EL (cell line): Measurements from ENCODE around the gene PTRHD1.
A peak's percentile ranks its signal among the peaks of the same experiment; 100 is the strongest.

Experiments used
- DNase-seq: peaks from one replicate; pipeline ENCODE4 v3.0.0-alpha.2; 2016

The PTRHD1 gene, protein sequence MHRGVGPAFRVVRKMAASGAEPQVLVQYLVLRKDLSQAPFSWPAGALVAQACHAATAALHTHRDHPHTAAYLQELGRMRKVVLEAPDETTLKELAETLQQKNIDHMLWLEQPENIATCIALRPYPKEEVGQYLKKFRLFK

GRCh38 chr2:24792874-24793760, at the start of gene PTRHD1, which contains the start of gene CENPO:
Gene PTRHD1 (minus strand): TSS chr2:24793391. CDS start chr2:24793377, 14 bp downstream.
Gene CENPO (plus strand): TSS chr2:24793425. CDS start chr2:24793920, 495 bp downstream.
- DNase-seq, result peak; percentile 97

DNA sequence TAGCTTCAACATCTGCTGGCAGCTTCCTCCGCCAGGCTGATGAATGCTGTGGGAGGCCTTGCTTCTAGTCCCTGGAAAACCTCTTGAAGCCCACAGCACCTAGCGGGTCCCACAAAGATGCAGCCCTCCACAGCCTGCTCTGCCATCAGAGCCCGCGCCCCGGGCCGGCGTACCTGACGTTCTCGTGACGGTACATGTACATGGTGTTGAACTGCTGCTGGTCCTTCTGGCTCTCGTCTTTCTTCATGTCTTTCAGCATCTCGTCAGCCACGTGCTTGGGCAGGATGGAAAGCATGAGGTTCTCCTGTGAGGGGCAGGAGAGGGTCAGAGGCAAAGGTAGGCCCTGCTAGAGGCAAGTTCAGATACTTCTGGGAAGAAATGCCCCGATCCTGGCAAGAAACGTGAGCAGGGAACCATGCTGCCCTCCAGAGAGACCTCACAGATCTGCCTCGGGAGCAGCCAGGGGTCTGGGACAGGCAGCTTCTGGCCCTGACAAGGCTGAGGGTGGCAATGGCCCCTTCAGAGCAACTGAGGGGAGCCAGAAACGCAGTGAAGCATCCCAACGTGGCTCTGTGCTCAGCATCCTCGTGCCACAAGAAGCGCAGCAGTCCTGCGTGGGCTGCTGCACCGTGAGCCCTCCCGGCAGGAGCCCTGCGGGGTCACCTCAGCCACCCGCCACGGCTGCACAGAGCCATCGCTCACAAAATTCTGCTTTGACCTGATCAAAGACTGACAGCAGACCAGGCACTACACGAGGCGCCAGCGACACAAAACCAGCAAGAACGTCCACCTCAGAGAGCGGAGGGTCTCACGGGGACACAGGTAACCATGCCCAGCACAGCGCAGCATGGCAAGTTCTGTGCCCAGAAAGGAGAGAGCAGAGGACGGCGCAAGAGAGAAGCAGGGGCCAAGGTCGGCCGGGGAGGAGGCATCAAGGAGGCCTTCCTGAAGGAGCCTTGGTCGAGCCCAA, 49.2 kb upstream of the PTRHD1 start:
- DNase-seq, result no peak

DNA sequence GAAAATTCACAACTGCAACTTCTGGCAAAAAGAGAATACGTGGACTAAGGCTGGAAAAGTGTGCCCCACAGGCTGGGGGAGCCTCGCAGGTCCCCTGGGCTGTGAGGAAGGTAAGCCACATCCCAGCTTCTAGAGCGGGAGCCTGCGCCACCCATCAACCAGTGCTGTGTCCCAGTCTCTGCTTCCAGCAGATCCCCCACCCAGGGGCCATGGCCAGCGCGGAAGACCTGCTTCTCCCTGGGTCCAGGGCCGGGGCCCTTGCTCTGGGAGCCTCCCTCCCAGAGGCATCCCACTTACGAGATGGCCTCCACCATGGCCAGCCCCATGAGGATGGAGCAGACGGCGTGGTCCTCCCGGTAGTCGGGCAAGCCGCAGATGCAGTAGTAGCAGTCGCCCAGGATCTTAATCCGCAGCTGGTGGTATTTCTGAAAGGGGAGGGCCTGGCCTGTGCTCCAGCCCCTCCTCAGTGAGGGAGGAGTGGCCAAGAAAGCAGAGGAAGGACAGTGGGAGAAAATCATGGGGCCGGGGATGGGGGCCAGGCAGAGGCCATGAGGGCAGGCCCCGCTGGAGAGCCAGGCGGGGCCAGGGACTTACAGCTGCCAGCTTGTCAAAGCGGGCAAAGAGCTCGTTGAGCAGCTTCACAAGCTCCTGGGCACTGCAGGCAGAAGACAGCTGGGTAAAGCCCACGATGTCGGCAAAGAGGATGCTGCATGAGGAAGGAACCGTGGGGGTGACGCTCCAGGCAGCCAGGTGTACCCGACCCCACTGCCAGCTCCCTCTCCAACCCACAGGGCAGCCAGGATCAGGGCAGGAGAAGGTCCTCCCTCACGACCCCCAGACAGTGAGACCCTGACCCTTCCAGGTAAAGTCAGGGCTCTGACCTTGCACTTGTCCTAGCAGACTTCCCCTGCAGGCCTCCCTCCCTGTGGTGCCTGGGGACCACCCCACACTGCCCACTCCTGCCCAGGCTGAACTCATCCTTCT, 48.1 kb upstream of the PTRHD1 start:
- no peak for DNase-seq

DNA sequence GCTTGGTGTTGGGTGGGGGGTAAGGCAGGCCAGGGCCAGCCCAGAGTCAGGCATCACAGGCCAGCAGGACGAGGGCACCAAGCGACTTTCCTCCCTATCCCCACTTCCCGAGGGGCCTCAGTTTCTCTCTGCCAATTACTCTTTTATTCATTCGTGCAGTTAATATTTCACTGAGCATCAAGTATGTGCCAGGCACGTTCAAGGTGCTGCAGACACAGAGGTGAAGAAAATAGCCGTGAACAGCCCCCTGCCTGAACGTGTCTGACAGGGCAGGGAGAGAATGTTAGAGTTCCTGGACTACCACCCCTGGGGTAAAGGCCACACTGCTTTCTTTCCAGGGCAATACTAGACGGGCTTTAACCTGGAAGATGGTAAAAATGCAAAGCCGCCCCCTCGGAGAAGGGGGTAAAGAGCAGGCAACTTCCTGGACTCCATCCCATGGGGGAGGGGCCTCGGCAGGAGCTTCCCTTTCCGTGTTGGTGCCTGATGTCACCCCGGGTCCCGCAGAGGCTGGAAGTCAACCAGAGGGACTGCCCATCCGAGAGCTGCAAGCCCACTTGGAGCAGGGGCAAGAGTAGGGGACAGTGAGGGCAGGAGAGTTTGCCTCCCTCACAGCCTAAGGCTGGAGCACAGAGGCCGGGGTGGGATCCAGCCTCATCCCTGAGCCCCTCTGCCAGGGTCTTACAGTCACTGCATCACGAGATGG, 47.1 kb upstream of the PTRHD1 start:
- no peak for DNase-seq

DNA sequence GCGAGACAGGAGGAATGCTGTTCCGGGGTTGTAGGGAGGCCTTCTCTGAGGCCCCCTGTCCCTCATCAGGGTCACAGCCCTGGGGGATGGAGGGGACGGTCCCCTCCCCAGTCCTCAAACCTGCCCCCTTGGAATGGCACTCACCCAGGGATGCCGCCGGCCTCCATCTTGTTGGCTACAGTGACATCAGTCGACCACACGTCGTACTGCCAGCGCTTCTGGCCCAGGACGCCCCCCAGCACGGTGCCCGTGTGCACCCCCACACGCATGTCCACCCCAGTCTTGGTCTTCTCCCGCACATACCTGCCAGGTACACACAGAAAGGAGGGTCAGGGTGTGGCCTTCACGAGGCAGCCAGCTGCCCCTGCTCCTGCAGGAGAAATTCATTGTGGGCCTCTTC, 46.5 kb upstream of the PTRHD1 start:
- DNase-seq, result no peak

- no peak for DNase-seq
Measured at GRCh38 chr2:24838541-24838940, 45.4 kb upstream of the PTRHD1 start.

DNA sequence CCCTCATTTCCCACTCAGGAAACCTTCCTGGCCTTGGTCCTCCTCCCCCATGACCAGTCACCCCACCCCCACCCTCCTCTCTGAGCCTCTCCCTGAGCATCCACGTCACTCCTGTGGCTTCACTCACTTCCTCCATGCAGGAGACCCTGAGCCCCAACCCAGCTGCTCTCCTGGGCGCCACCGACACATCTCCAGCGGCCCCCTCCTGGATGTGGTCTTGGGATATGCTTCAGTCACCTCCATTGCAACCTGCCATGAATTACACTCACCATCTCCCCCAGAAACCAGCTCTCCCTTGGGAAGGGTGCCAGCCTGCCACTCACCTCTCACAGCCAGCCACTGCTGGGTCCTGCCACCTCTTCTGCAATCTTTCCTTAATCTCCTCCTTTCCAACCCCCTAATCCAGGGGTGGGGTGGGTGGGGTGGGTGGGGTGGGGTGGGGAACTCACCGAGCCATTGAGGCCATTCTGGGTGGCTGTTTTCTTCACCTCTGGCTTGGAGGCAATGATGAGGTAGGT, 44.9 kb upstream of the PTRHD1 start:
- DNase-seq, result no peak

- DNase-seq, result no peak
Measured at GRCh38 chr2:24836706-24837105, 43.5 kb upstream of the PTRHD1 start.

- DNase-seq, result no peak
Measured at GRCh38 chr2:24836206-24836605, 43.0 kb upstream of the PTRHD1 start.

DNA sequence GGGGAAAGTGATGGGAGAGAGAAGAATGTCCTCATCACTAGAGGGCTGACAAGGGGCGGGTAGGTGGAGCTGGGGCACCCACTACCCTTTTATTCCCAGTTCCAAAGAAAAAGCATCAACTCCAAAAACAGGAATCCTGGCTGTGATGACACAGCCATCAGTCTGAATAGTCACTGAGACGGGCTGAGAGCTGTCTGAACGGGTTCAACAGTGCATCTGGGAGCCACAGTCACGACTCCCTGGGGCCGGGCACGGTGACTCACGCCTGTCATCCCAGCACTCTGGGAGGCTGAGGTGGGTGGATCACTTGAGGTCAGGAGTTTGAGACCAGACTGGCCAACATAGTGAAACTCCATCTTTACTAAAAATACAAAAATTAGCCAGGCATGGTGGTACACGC, 42.2 kb upstream of the PTRHD1 start:
- DNase-seq, result peak; percentile 80

DNA sequence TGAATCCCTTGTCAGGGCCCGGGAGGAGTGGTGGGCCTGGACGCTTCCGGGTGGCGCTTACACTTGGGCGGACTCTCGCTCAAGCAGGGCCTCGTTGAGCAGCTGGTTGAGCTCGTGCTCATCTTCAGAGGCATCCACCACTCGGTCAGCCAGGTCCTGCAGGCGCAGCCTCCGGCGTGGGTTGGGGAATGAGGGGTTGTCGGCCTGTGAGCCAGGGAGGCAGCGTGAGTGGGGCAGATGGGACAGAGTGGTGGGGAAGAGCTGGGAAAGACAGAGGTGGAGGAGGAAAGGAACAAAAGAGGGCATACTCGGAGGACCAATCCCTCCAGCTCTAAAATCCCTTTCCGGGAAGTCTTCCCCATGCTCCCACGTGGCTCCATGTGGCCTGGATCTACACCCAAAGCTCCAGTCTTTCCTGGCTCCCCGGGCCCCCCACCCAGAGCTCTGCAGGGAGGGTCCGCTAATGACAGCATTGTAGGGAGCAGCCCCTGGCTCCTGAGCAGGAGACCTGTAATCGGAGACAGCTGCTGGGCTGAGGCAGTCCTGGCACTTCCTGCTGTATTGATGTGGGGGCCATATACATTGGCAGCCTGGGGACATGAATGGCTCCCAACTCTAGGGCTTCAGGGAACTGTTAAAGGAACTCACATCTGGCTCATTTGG, 41.7 kb upstream of the PTRHD1 start:
- DNase-seq, result no peak

- no peak for DNase-seq
Measured at GRCh38 chr2:24833821-24834732, 40.9 kb upstream of the PTRHD1 start.

DNA sequence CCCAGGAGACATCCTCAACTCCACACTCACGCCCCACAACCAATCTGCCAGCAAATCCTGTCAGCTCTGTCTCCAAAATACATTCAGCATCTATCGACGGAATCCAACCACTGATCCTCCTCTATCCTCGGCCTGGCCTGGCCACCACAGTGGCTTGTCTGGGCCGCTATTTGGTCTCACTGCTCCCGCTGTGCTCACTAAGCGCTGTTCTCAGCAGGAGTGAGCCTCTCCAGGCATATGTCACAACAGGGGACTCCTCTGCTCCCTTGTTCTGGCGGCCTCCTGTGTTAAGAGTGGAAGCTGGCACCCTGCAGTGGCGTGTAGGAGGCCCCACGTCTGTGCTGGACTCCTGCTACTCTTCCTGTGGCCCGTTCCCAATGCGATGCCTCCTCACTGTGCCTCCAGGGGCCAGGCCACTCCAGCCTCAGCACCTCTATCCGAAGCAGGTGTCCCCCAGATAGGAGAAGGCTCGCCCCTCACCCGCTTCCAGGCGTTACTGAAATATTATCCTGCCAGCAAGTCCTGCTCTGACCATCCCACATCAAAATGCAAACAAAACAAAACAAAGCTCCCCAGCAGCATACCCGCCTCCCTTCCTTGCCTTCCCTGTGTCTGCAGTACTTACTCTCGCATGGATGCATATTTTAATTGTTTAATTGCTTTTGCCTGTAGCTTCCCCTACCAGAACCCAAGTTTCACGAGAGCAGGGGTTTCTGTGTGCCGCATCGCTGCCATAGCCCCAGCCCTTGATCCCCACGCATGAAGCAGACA, 39.9 kb upstream of the PTRHD1 start:
- no peak for DNase-seq

- no peak for DNase-seq
Measured at GRCh38 chr2:24832521-24832920, 39.3 kb upstream of the PTRHD1 start.

DNA sequence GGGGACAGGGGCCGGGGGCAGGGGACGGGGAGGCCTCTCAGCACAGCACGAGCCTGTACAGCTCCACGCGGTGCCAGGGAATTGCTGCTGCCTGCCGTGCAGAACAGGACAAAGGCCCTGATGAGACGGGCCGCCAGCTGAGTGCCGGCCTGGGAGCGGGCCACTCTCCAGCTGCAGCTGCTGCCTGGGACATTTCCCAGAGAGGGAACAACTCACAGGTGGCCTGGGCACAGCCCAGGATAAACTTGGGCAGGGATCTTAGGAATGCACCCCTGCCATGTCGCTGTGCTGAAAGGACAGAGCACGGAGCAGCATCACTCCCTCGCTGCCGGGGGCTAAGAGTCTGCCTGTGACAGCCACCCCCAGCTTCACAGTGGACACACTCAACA, 38.9 kb upstream of the PTRHD1 start:
- DNase-seq, result no peak

GRCh38 chr2:24831221-24832072, 38.3 kb upstream of the PTRHD1 start:
- DNase-seq, result no peak

DNA sequence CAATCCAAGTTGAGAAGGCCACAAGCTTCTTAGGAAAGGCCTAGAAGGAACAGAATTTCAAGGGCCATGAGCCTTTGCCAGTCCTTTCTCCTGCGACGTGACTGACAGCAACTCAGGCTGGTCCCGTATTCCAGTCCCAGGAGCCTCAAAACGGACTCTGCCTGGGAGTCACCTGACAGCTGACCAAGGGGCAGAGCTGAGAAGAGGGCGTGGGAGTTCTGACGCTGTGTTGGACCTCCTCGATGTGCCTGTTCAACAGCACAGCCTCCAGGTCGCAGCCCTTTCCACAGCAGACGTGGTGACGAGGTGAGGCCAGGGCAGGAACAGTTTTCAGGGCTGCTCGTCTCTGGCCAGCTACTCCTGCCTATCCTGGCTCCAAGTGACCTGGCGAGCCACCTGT, 37.6 kb upstream of the PTRHD1 start:
- no peak for DNase-seq

DNA sequence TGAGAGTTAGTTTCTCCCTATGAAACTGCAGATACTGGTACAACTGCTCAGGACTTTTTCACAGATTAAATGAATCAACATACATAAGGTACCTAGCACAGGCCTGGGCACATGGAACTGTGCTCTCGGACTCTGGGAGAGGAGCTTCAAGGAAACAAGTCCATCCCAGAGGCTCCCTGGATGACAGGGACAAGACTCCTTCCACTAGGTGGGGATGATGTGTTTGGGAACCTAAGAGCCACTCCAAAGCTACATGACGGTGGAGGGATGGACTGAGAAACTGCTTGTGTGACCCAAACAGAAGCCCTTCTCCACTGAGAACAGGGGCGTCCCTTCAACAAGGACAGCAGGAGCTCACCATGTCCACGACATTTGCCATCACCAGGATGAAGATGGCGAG, 37.2 kb upstream of the PTRHD1 start:
- no peak for DNase-seq
